Esophagus squamous epithelium (tissue), 4 donors: ENCODE measurements around the gene FAM72C.
"Not testable (repeated sequence)": the region's sequence is repeated elsewhere in the genome, so short reads cannot be mapped to it uniquely, and the experiment has no call there.

Experiments used
- CTCF ChIP-seq, 6 experiments: fragments of 450-650 bp in 4 of 6; fragments of 200-600 bp in 2 of 6; sonication (generic) in 2 of 6; IDR thresholded peaks; one replicate each; pipeline ENCODE4 v1.5.1; 2016 to 2019; ENCODE audit warnings: antibody characterized with exemption in 6 of 6, mild to moderate bottlenecking in 4 of 6, moderate library complexity in 4 of 6
- POLR2A ChIP-seq, 4 donors: fragments of 450-650 bp; IDR thresholded peaks; one replicate each; pipeline ENCODE4 v1.6.1; 2017; ENCODE audit warnings: antibody characterized with exemption in 4 of 4, mild to moderate bottlenecking in 4 of 4, moderate library complexity in 3 of 4

GRCh38 chr1:143952913-143953312 is 18.9 kb downstream of the FAM72C start:
- not testable (repeated sequence) for TF ChIP-seq POLR2A, CTCF (IDR thresholded peaks at IDR 0.05)
